K562 (cell line): Measurements from ENCODE around the gene RDM1. TPM values are rescaled to one million over a fixed set of nuclear protein-coding genes. Genes with fewer than 3 reads are reported as not detected.

Experiments used
- ATAC-seq: fragments of 200-7000 bp; cut with Tn5 transposase; 3 replicates; pipeline ENCODE4 v1.9.1; 2020; ENCODE audit warnings: moderate library complexity
- BruUV-seq: library from RNA; stranded (reverse); fragments of 400-500 nt; replicated peaks from 2 replicates; lab custom pipeline; 2021; lab: Mats Ljungman, UMichigan
- CTCF ChIA-PET: fragments of 300-600 bp; formaldehyde crosslinking; extraction: SDS; loops from one replicate; lab custom pipeline; 2021; ENCODE audit warnings: low intra/inter-chr PET ratio; lab: Yijun Ruan, JAX
- POLR2A ChIA-PET: fragments of 300-600, 350-650 bp; sonication (Branson Sonifier 250); formaldehyde crosslinking; extraction: SDS; loops from one replicate; lab custom pipeline; 2021; ENCODE audit warnings: antibody characterized with exemption, inconsistent platforms; lab: Yijun Ruan, JAX
- DNase-seq, 4 experiments: peaks; one replicate each; pipeline versions ENCODE4 v3.0.0 to v3.0.0-alpha.2; 2011 to 2018; ENCODE audit warnings: low spot score in 3 of 4, mixed read lengths in 3 of 4; ENCODE audit errors: extremely low read depth in 1 of 4
- FAIRE-seq: peaks from 2 replicates; lab custom pipeline; 2011; peaks lifted over from hg19 to GRCh38; lab: Jason Lieb, UNC
- H2AFZ ChIP-seq: 2 replicates; pipeline ENCODE4 v1.6.0; 2011; ENCODE audit warnings: low read depth, low read length, control low read depth, inconsistent platforms
- H3K27ac ChIP-seq: fragments of 200-600 bp; 3 replicates; pipeline ENCODE4 v1.8.0; 2011; ENCODE audit warnings: low read depth, mild to moderate bottlenecking, control low read depth, inconsistent platforms, low read length, moderate library complexity, mixed read lengths; ENCODE audit errors: extremely low read depth
- H3K27me3 ChIP-seq, 2 experiments: fragments of 300-600 bp in 1 of 2; 2 replicates in 1 of 2; 3 replicates in 1 of 2; pipeline versions ENCODE4 v1.6.0 to v1.8.0; 2011; ENCODE audit warnings: inconsistent platforms in 2 of 2, low read length in 2 of 2, mild to moderate bottlenecking in 1 of 2, mixed read lengths in 1 of 2, moderate library complexity in 1 of 2; ENCODE audit not compliant: control insufficient read depth in 2 of 2, insufficient read depth in 2 of 2
- H3K36me3 ChIP-seq: fragments of 300-600 bp; 3 replicates; pipeline ENCODE4 v1.8.0; 2011; ENCODE audit warnings: mild to moderate bottlenecking, low read length, inconsistent platforms; ENCODE audit not compliant: control insufficient read depth, insufficient read depth
- H3K4me1 ChIP-seq, 2 experiments: fragments of 200-600 bp in 1 of 2; replicated peaks in 1 of 2; 2 replicates in 1 of 2; 3 replicates in 1 of 2; pipeline versions ENCODE4 v1.5.1 to v1.8.0; 2011; ENCODE audit warnings: inconsistent platforms in 2 of 2, low read length in 2 of 2, mild to moderate bottlenecking in 1 of 2, mixed read lengths in 1 of 2, moderate library complexity in 1 of 2; ENCODE audit not compliant: control insufficient read depth in 2 of 2, insufficient read depth in 2 of 2
- H3K4me2 ChIP-seq: 2 replicates; pipeline ENCODE4 v1.6.1; 2011; ENCODE audit warnings: low read length, control low read depth, inconsistent platforms, mixed read lengths; ENCODE audit not compliant: insufficient read depth
- H3K4me3 ChIP-seq: fragments of 200-600 bp; sonication (generic), shearing (Covaris generic); 2 replicates; pipeline ENCODE4 v1.5.1; 2016; ENCODE audit warnings: control low read depth, inconsistent platforms
- H3K79me2 ChIP-seq: fragments of 200-600 bp; 3 replicates; pipeline ENCODE4 v1.8.0; 2011; ENCODE audit warnings: low read length, inconsistent platforms; ENCODE audit not compliant: control insufficient read depth, insufficient read depth
- H3K9ac ChIP-seq, 2 experiments: 2 replicates each; pipeline versions ENCODE4 v1.6.0 to v1.6.1; 2011; ENCODE audit warnings: low read depth in 2 of 2, low read length in 2 of 2, control low read depth in 1 of 2, inconsistent platforms in 1 of 2, mild to moderate bottlenecking in 1 of 2, mixed read lengths in 1 of 2; ENCODE audit not compliant: insufficient read depth in 1 of 2
- H3K9me1 ChIP-seq: one replicate; pipeline ENCODE4 v1.6.0; 2011; ENCODE audit warnings: inconsistent platforms, mild to moderate bottlenecking, low read length, moderate library complexity; ENCODE audit not compliant: control insufficient read depth, insufficient read depth
- H3K9me3 ChIP-seq: replicated peaks from 2 replicates; pipeline ENCODE4 v1.5.1; 2011; ENCODE audit warnings: low read depth, low read length, inconsistent platforms; ENCODE audit not compliant: control insufficient read depth, insufficient read depth
- H4K20me1 ChIP-seq: replicated peaks from 2 replicates; pipeline ENCODE4 v1.6.1; 2011; ENCODE audit warnings: low read length, inconsistent platforms, mixed read lengths; ENCODE audit not compliant: control insufficient read depth, insufficient read depth
- BMI1 ChIP-seq: fragments of 150-350 bp; IDR thresholded peaks from 2 replicates; pipeline ENCODE4 v1.6.1; 2014; ENCODE audit warnings: low read length
- CUX1 ChIP-seq: fragments of 200-800 bp; sonication (Bioruptor generic); IDR thresholded peaks from 2 replicates; pipeline ENCODE4 v1.6.1; 2016; ENCODE audit warnings: missing genetic modification characterization, missing compliant biosample characterization
- RAD51 ChIP-seq: fragments of 450-650 bp; IDR thresholded peaks from 2 replicates; pipeline ENCODE4 v1.7.1; 2016; ENCODE audit warnings: low read depth, mild to moderate bottlenecking, borderline replicate concordance
- RBM25 ChIP-seq: fragments of 200-400 bp; formaldehyde crosslinking; IDR thresholded peaks from 2 replicates; pipeline ENCODE4 v1.6.1; 2018; ENCODE audit warnings: low read length, low read depth, moderate library complexity; ENCODE audit not compliant: severe bottlenecking
- TARDBP ChIP-seq: fragments of 450-650 bp; IDR thresholded peaks from 2 replicates; pipeline ENCODE4 v1.6.1; 2016
- TGIF2 ChIP-seq: sonication (generic); formaldehyde crosslinking; IDR thresholded peaks from 2 replicates; pipeline ENCODE4 v1.8.1; 2022; ENCODE audit warnings: mild to moderate bottlenecking, missing genetic modification reagents, moderate library complexity
- USF1 ChIP-seq: sonication (generic); formaldehyde crosslinking; IDR thresholded peaks from 2 replicates; pipeline ENCODE4 v1.9.0; 2022; ENCODE audit warnings: mild to moderate bottlenecking, missing genetic modification reagents
- USF2 ChIP-seq: sonication (generic); formaldehyde crosslinking; IDR thresholded peaks from 2 replicates; pipeline ENCODE4 v1.5.0; 2020; ENCODE audit warnings: missing genetic modification reagents
- YY1 ChIP-seq, 3 experiments: IDR thresholded peaks; 2 replicates each; pipeline ENCODE4 v1.6.1; 2011; ENCODE audit warnings: low read length in 2 of 3, mild to moderate bottlenecking in 2 of 3, moderate library complexity in 2 of 3, borderline replicate concordance in 1 of 3, control low read depth in 1 of 3, low read depth in 1 of 3; ENCODE audit not compliant: insufficient read depth in 3 of 3, insufficient replicate concordance in 2 of 3, control insufficient read depth in 1 of 3, insufficient read length in 1 of 3; ENCODE audit errors: extremely low read depth in 1 of 3
- ZNF217 ChIP-seq: sonication (generic); formaldehyde crosslinking; IDR thresholded peaks from 2 replicates; pipeline ENCODE4 v1.8.0; 2022; ENCODE audit warnings: mild to moderate bottlenecking, missing genetic modification reagents
- ZNF316 ChIP-seq: fragments of 450-650 bp; IDR thresholded peaks from 2 replicates; pipeline ENCODE4 v1.6.1; 2016
- ZNF76 ChIP-seq: fragments of 250-450 bp; sonication (Bioruptor Pico); IDR thresholded peaks from 2 replicates; pipeline ENCODE4 v1.4.0; 2020; ENCODE audit warnings: mild to moderate bottlenecking, moderate library complexity, borderline replicate concordance
- WGBS: fragments of 100-300 bp; shearing (Covaris generic); methylation state at CpG from one replicate; pipeline ENCODE4 v1.1.6; 2016; ENCODE audit warnings: low coverage, mixed read lengths; ENCODE audit not compliant: insufficient coverage; ENCODE audit errors: missing lambda C conversion rate; 5-methylcytosine and 5-hydroxymethylcytosine counted together
- in situ Hi-C: fragments of 300-500 bp; cut with MboI; formaldehyde crosslinking; loops from 4 replicates; pipeline ENCODE4 v1.15.0; 2018; ENCODE audit warnings: inconsistent platforms, mixed read lengths
- intact Hi-C: fragments of 100-400 bp; cut with micrococcal nuclease; formaldehyde crosslinking; loops from 2 replicates; pipeline ENCODE4 v1.14.2; 2022
- polyA plus RNA-seq, 8 experiments: library from polyadenylated mRNA; depleted of rRNA in 4 of 8; stranded (reverse) in 5 of 8; unstranded in 3 of 8; fragments of >200 nt; fragmentation: Nextera tagmentation in 2 of 8; fragmentation: Illumina TruSeq in 1 of 8; extraction: Ambion mirVana in 2 of 8; extraction: Trizol in 1 of 8; gene quantifications; 2 replicates each; pipeline versions ENCODE4 v1.2.1 to v1.2.3, GENCODE V29; 2011 to 2014; ENCODE audit warnings: inconsistent platforms in 1 of 8, missing spikeins in 1 of 8
- total RNA-seq, 7 experiments: library from RNA; depleted of rRNA in 6 of 7; stranded (reverse); fragments of >200 nt in 6 of 7; fragmentation: Illumina TruSeq in 2 of 7; extraction: Trizol in 2 of 7; gene quantifications; 2 replicates each; pipeline versions ENCODE4 v1.2.1 to v1.2.3, GENCODE V29; 2011 to 2021; ENCODE audit warnings: low replicate concordance in 1 of 7
- TF ChIP-seq, protein P1 (sequence below): fragments of 450-650 bp; IDR thresholded peaks from 2 replicates; pipeline ENCODE4 v1.6.1; 2014; ENCODE audit warnings: low read depth, mild to moderate bottlenecking, moderate library complexity, borderline replicate concordance

RDM1 gene
- total and polyA plus RNA-seq, 9 of the 15 experiments (the other 6 are each of a cell fraction or from before 2014, with no cell fraction given), result 2.5 to 11.2 (median 5.4) TPM

DNA sequence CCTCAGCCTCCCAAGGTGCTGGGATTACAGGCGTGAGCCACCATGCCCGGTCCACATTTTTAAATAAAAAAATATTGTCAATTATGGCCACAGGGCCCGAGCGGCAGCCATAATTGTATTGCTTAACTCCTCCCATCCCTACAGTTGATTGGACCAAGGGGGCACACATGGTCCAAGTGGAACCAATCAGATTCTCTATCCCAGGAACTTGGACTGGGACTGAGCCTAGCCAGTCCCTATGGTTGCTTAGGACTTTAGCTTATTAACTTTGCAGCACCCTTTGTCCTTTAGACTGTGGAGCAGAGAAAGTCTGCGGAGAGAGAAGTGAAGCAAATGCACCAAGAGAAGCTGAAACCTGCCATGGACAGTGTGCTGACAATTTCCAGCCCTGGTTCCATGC is 5.5 kb upstream of the RDM1 start:
- intact Hi-C loops (no loop called here), in situ Hi-C loops (no loop called here)
- no peaks in the 10 kb centered on the region for H3K27me3 ChIP-seq
- WGBS, result 71% methylated on average over 5 of the region's 5 CpGs
- BruUV-seq, result no TSS peak
- POLR2A ChIA-PET, result interaction anchor here (0.7 to 1.5 kb wide), 2 partner anchors 9 to 20 kb away, joined by 3 to 4 read pairs; no protein-coding TSS in a partner anchor
- H3K4me2 ChIP-seq, result no peak overlapping the region
- peak in 3 of 4 experiments; percentile 52 to 70 (median 54) for DNase-seq
- no peak overlapping the region for H3K27ac ChIP-seq
- no peak overlapping the region for H3K9ac ChIP-seq
- no peaks in the 10 kb centered on the region for H4K20me1 ChIP-seq
- no peaks in the 10 kb centered on the region for H3K79me2 ChIP-seq
- H3K9me3 ChIP-seq, result no peaks in the 10 kb centered on the region
- H3K4me3 ChIP-seq, result no peak overlapping the region
- CTCF ChIA-PET, result interaction anchor here (0.6 kb wide), 1 partner anchor 66 kb away, joined by 3 read pairs; no protein-coding TSS in a partner anchor
- H3K9me1 ChIP-seq, result no peaks in the 10 kb centered on the region
- H3K4me1 ChIP-seq, result peaks cover 0 to 10% of the 10 kb centered on the region in 2 experiments; a peak in 4 of 5 replicates
- no peaks in the 10 kb centered on the region for H3K36me3 ChIP-seq
- ATAC-seq, result peak; percentile 91
- peak overlapping the region; percentile 49; the same call in 1 of the 2 replicates for H2AFZ ChIP-seq
- no peak for FAIRE-seq
- peak; percentile 8 for TF ChIP-seq RBM25
- TF ChIP-seq ZNF316, result no peak
- TF ChIP-seq ZNF217 (CRISPR knock-in tag), result no peak
- no peak for TF ChIP-seq ZNF76 (CRISPR knock-in tag)
- TF ChIP-seq TARDBP, result no peak
- TF ChIP-seq RAD51, result peak; percentile 61; the same call in 1 of the 2 replicates
- TF ChIP-seq, protein P1, sequence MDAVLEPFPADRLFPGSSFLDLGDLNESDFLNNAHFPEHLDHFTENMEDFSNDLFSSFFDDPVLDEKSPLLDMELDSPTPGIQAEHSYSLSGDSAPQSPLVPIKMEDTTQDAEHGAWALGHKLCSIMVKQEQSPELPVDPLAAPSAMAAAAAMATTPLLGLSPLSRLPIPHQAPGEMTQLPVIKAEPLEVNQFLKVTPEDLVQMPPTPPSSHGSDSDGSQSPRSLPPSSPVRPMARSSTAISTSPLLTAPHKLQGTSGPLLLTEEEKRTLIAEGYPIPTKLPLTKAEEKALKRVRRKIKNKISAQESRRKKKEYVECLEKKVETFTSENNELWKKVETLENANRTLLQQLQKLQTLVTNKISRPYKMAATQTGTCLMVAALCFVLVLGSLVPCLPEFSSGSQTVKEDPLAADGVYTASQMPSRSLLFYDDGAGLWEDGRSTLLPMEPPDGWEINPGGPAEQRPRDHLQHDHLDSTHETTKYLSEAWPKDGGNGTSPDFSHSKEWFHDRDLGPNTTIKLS, result no peak
- TF ChIP-seq BMI1, result no peak
- TF ChIP-seq TGIF2, result no peak
- peak in 2 of 3 experiments; percentile 32 to 67 for TF ChIP-seq YY1 (IDR thresholded peaks at IDR 0.05; ENCODE audit: borderline replicate concordance in 1 of 3, control insufficient read depth in 1 of 3, extremely low read depth in 1 of 3, insufficient read depth in 3 of 3, insufficient read length in 1 of 3, insufficient replicate concordance in 2 of 3, low read depth in 1 of 3, low read length in 2 of 3)
- TF ChIP-seq CUX1 (CRISPR knock-in tag), result no peak
- TF ChIP-seq USF2 (CRISPR knock-in tag), result peak; percentile 83
- peak; percentile 81 for TF ChIP-seq USF1
